Left lung (tissue), 10 donors: ENCODE data around the gene RABGEF1. TPM values are rescaled to one million over a fixed set of nuclear protein-coding genes. Genes with fewer than 3 reads are reported as not detected.

Source experiments
- ATAC-seq: fragments of 200-7000 bp; cut with Tn5 transposase; one replicate; pipeline ENCODE4 v1.9.1; 2020; ENCODE audit warnings: moderate library complexity
- DNase-seq, 4 donors: peaks; one replicate each; pipeline ENCODE4 v3.0.0-alpha.2; 2013 to 2020
- H3K27ac ChIP-seq, 2 donors: fragments of 200-600 bp; sonication (generic) in 1 of 2; one replicate each; pipeline versions ENCODE4 v1.5.0 to v1.8.0; 2020 to 2021
- H3K27me3 ChIP-seq, 2 donors: fragments of 200-600 bp; sonication (generic) in 1 of 2; one replicate each; pipeline versions ENCODE4 v1.5.0 to v1.8.0; 2020 to 2021
- H3K36me3 ChIP-seq, 2 donors: fragments of 200-600 bp; sonication (generic) in 1 of 2; one replicate each; pipeline versions ENCODE4 v1.5.0 to v1.8.0; 2020 to 2021
- H3K4me1 ChIP-seq, 2 donors: fragments of 200-600 bp; one replicate each; pipeline ENCODE4 v1.8.0; 2021
- H3K4me3 ChIP-seq, 2 donors: fragments of 200-600 bp; sonication (generic) in 1 of 2; one replicate each; pipeline versions ENCODE4 v1.5.0 to v1.8.0; 2020 to 2021; ENCODE audit warnings: mild to moderate bottlenecking in 1 of 2
- H3K9me3 ChIP-seq, 2 donors: fragments of 200-600 bp; sonication (generic) in 1 of 2; one replicate each; pipeline versions ENCODE4 v1.5.0 to v1.8.0; 2020 to 2021
- intact Hi-C, 2 donors: fragments of 100-400 bp; cut with DNase I; formaldehyde crosslinking; loops; one replicate each; pipeline versions ENCODE4 v1.11.2 to v1.14.2; 2022
- polyA plus RNA-seq, 6 donors: library from polyadenylated mRNA; unstranded; fragments of 120-200 nt; gene quantifications; one replicate each; pipeline ENCODE4 v1.2.1, GENCODE V29; 2013; ENCODE audit not compliant: insufficient read length in 6 of 6
- total RNA-seq, 2 donors: library from RNA; stranded (reverse); fragmentation: NEBNext Ultra II Directional; extraction: Animal tissue kit (Norgen Biotek cat#: 25700); gene quantifications; one replicate each; pipeline ENCODE4 v1.2.1, GENCODE V29; 2021
- TF ChIP-seq, protein P1 (sequence below), 2 donors: fragments of 200-600 bp; sonication (generic) in 1 of 2; IDR thresholded peaks; one replicate each; pipeline versions ENCODE4 v1.5.0 to v1.8.0; 2021; ENCODE audit warnings: antibody characterized with exemption in 2 of 2
- donor health status: DM: no; HTN: yes; CAD: no.
- donor health status: DM: no; HTN: no; CAD: no.

The RABGEF1 gene
- total and polyA plus RNA-seq, 8 donors: 22.5 to 38.9 (median 32.4) TPM

GRCh38 chr7:66696774-66697191 lies 43.8 kb upstream of the RABGEF1 start:
- intact Hi-C loops: no loop called here
- ATAC-seq: no peak
- no peaks in the 10 kb centered on the region for H3K9me3 ChIP-seq
- H3K36me3 ChIP-seq: no peaks in the 10 kb centered on the region
- no peaks in the 10 kb centered on the region for H3K4me1 ChIP-seq
- H3K27me3 ChIP-seq: no peaks in the 10 kb centered on the region
- no peak for DNase-seq
- TF ChIP-seq, protein P1, sequence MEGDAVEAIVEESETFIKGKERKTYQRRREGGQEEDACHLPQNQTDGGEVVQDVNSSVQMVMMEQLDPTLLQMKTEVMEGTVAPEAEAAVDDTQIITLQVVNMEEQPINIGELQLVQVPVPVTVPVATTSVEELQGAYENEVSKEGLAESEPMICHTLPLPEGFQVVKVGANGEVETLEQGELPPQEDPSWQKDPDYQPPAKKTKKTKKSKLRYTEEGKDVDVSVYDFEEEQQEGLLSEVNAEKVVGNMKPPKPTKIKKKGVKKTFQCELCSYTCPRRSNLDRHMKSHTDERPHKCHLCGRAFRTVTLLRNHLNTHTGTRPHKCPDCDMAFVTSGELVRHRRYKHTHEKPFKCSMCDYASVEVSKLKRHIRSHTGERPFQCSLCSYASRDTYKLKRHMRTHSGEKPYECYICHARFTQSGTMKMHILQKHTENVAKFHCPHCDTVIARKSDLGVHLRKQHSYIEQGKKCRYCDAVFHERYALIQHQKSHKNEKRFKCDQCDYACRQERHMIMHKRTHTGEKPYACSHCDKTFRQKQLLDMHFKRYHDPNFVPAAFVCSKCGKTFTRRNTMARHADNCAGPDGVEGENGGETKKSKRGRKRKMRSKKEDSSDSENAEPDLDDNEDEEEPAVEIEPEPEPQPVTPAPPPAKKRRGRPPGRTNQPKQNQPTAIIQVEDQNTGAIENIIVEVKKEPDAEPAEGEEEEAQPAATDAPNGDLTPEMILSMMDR (IDR thresholded peaks at IDR 0.05): no peak
- no peak overlapping the region for H3K27ac ChIP-seq
- no peak overlapping the region for H3K4me3 ChIP-seq

GRCh38 chr7:66697449-66698438 lies 42.8 kb upstream of the RABGEF1 start:
- no peaks in the 10 kb centered on the region for H3K36me3 ChIP-seq
- no peaks in the 10 kb centered on the region for H3K9me3 ChIP-seq
- H3K27ac ChIP-seq: no peak overlapping the region
- intact Hi-C loops: no loop called here
- no peaks in the 10 kb centered on the region for H3K4me1 ChIP-seq
- ATAC-seq (peak; percentile 37), DNase-seq (peak in 1 of 4 donors; percentile 41)
- TF ChIP-seq, protein P1 (IDR thresholded peaks at IDR 0.05): no peak
- no peaks in the 10 kb centered on the region for H3K27me3 ChIP-seq
- no peak overlapping the region for H3K4me3 ChIP-seq

- Histone ChIP-seq H3K27me3 (no peaks in the 10 kb centered on the region), H3K36me3 (no peaks in the 10 kb centered on the region), H3K4me1 (no peaks in the 10 kb centered on the region), H3K4me3 (no peak overlapping the region), H3K27ac (no peak overlapping the region), H3K9me3 (no peaks in the 10 kb centered on the region)
- DNase-seq (no peak), ATAC-seq (no peak)
- intact Hi-C loops: no loop called here
- TF ChIP-seq, protein P1 (IDR thresholded peaks at IDR 0.05): no peak
Observed at GRCh38 chr7:66698652-66699205, 41.8 kb upstream of the RABGEF1 start.

DNA sequence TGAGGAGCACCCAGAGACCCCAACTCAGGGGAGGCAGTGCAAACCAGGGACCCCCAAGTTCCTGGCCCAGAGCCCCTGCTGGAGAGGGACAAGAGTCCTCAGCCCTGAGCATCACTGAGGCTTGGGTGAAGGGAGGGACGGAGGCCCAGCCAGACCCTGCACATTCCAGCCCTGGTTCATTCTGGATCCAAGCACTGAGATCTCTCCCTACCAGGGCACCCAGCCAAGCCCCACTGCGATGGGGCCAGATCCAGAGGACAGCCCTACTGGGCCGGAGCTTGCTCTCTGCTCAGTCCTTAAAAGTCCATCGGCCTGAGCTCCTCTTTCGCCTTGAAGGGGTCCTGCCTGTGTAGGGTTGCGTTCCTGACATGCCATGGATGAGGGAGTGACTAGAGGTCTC lies 40.5 kb upstream of the RABGEF1 start:
- intact Hi-C loops: no loop called here
- no peaks in the 10 kb centered on the region for H3K9me3 ChIP-seq
- TF ChIP-seq, protein P1 (IDR thresholded peaks at IDR 0.05): no peak
- H3K36me3 ChIP-seq: no peaks in the 10 kb centered on the region
- no peak overlapping the region for H3K4me3 ChIP-seq
- ATAC-seq (peak; percentile 45), DNase-seq (peak in 3 of 4 donors; percentile 23 to 64 (median 47))
- no peak overlapping the region for H3K27ac ChIP-seq
- no peaks in the 10 kb centered on the region for H3K4me1 ChIP-seq
- no peaks in the 10 kb centered on the region for H3K27me3 ChIP-seq

GRCh38 chr7:66700633-66701131 lies 39.9 kb upstream of the RABGEF1 start:
- TF ChIP-seq, protein P1 (IDR thresholded peaks at IDR 0.05): no peak
- DNase-seq (no peak), ATAC-seq (no peak)
- Histone ChIP-seq H3K27ac (no peak overlapping the region), H3K9me3 (no peaks in the 10 kb centered on the region), H3K4me3 (no peak overlapping the region), H3K4me1 (no peaks in the 10 kb centered on the region), H3K27me3 (no peaks in the 10 kb centered on the region), H3K36me3 (no peaks in the 10 kb centered on the region)
- intact Hi-C loops: no loop called here
